ENCODE data around the gene ATP5F1E.
"Not testable (repeated sequence)": the region's sequence is repeated elsewhere in the genome, so short reads cannot be mapped to it uniquely, and the experiment has no call there.

Gene ATP5F1E

DNA sequence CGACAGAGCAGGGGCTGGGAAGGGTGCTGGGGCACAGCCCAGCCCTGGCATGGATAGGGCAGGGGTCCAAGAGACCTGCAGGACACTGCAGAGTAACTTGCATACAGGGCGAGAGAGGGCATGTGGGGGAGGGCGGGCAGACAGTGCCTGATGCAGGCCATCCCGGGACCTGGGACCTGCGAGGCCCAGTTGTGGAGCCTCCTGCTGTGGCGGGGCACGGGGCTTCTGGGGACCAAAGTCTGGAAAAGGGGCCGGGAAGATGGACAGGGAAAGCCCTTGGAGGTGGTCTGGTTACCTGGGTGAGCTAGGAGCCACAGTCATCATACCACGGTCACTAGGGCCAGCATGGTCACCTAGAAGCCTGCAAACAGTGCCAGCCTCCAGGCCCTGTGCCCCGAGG, 13.3 kb downstream of the ATP5F1E start:
- no peak for DNase-seq

DNA sequence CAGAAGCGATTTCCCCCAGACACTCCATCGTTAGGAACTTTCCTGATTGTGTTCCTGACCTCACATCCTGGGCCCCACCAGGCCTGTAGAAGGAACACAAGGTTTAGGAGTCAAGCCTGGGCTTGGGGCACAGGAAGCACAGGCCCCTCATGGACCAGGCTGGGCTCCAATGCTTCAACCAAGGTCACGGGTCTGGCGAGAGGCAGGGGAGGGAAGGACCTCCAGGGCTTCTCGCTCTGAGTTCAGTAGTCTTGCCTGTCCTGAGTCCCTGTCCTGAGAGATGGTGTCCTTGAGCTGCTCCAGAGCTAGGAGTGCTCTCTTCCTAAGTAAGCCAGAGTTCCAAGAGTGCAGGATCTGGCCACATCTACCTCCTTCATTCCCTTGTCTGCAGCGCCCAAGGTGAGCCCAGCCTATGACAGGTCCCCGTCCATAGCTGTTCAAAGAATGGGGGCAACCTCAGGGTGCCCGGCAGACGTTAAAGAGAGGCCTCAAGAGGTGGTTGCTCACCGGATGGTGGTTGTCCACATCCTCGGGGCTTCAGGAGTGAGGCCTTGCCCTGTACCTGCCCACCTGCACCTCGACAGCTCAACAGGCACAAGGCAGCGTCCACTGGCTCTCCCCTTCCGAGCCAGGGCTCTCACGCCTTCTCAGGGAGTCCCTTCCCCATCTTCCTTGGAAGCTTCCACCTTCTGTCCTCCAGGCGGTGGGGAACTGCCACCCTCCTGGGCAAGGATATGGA, 14.5 kb downstream of the ATP5F1E start:
- no peak for DNase-seq

DNA sequence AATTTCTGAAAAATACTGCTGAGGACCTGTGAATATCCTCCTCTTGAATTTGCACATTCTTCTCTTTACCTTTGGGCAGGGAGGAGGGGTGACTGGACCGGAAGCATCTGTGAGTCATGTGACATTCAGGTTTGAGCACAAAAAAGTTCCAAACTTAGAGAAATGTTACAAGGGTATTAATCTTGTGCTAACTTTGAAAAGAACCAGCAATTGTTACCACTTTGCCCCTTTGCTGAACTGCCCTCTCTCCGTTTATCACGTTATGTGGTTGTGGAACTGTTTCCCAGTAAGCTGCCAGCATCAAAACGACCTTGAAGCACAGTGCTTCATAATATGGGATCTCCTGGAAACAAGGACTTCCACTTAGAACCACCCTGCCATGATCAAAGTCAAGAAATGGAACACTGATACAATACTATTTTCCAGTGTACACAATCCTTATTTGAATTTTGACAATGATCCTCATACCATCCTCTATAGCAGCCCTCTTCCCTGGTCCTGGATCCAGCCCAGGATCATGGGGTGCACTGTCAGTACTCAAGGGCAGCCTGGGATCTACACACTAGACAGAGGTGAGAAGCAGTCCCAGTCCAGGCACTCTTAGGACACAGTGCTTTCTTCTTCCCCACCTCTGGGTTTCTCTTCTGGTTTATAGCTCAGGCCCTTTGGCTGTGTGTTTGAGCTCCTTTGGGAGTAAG, 15.2 kb downstream of the ATP5F1E start:
- DNase-seq: no peak

DNA sequence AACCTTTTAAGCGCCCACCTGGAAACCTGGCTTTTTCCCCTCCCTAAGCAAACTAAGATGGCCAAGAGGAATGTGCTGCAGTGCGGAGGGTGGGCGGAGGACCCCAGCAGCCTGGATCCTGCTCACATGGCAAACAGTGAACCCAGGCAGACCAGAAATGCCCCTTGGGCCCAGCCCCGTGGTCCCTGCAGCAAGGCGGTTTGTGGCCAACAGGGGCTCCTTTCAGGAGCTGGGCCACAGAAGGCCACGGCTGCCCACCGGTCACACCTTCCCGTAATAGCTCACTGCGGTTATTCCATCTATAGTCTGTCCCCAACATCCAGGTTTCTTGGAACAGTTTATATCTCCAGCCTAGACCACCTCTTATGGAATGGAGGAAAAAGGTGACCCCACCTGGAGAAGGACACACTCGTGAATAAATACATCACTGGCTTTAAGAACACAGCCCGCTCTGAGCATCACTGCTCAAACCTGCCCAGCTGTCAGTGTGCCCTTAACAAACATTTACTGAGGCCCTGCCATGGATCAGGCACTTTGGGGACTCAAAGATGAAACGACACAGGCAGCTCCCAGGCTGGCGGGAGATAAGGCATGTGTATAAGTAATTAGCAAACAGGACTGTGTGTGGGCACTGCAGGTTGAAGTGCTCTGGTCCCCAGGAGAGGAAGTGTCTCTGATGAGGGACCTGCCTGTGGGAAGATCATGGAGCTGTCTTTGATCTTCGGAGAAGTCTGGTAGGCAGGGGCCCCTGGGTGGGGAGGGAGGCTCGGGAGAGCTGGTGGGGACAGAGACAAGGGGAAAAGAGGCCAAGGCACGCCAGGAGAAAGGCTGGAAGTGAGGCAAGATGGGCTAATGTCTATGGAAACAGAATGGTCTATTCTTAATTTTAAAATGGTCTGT, 16.1 kb downstream of the ATP5F1E start:
- no peak for DNase-seq

DNA sequence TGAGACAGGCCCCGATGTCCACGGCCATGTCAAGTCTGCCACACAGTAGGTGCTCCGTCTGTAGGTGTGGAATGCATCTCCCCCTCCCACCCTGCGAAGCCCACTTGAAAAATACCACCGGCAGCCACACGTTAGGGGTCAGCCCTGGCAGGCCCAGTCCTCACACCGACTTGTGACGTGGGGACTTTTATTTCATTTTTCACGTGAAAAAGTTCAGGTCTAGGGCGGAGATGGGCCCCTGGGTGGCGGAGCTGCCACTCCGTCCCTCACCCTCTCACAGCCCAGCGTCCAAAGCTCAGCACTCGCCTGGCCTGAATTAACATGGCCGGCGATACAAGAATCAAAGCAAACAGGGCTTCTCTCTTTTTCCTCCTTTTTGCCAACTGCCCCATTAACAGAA, 16.7 kb downstream of the ATP5F1E start:
- no peak for DNase-seq

DNA sequence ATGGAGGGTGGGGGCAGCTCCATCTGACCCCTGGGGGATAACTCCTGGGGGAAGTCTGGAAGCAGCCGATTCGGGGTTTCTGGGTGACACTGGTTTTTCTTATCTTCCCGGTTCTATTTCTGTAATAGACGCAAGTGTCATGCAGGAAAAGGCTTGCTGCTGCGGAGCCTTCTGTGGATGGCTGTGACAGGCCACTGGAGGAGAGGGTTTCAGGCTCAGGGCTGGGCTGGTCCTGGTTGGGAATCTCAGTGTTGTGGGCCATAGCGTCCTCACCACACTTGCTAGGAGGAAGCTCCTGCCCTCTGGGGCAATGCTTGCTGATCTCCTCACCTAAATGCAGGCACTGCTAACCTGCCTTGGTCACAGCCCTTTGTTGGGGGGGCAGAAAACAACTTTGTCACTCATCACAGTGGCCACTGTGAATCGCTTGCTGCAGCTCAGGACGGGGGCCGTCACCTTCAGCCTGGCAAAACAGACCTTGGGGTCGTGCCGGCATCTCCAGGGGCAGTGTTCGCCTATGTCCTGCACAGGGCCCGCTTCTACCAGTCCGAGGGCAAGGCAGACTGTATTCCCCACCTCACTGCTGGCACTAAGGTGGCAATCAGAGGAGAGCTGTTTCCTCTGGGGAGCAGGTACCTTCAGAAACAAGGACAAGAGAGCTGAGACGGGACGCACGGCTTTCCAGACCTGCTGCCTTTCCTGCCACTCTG, 17.3 kb downstream of the ATP5F1E start:
- no peak for DNase-seq

DNA sequence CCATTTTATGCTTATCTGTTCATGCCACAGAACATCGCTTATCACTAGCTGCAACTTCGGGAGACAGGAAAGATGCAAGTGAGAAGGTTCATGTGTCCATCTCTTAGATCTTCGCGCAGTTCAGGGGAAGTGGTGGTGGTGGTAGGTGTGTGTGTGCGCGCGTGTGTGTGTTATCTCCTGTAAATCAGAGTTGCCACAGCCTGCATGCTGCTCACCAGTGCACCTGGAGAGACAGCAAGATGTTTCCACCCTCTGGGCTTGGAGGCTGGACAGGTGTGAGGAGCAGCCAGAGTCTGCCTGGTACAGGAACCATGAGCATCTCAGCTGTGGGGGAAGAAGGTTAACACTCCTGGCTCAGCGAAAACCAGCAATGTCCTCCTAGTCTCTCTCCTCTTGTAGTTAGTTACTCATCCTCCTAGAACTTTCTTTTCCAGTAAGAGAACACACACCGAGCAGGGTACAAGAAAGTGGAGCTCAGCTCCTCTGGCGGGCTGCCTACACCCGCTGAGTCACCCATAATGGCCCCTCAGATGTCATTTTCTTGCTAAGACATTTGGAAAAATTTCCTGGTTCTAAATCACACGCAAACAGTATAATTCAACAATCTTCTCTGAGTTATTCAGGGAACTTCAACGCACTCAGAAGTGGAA, 18.1 kb downstream of the ATP5F1E start:
- no peak for DNase-seq

DNA sequence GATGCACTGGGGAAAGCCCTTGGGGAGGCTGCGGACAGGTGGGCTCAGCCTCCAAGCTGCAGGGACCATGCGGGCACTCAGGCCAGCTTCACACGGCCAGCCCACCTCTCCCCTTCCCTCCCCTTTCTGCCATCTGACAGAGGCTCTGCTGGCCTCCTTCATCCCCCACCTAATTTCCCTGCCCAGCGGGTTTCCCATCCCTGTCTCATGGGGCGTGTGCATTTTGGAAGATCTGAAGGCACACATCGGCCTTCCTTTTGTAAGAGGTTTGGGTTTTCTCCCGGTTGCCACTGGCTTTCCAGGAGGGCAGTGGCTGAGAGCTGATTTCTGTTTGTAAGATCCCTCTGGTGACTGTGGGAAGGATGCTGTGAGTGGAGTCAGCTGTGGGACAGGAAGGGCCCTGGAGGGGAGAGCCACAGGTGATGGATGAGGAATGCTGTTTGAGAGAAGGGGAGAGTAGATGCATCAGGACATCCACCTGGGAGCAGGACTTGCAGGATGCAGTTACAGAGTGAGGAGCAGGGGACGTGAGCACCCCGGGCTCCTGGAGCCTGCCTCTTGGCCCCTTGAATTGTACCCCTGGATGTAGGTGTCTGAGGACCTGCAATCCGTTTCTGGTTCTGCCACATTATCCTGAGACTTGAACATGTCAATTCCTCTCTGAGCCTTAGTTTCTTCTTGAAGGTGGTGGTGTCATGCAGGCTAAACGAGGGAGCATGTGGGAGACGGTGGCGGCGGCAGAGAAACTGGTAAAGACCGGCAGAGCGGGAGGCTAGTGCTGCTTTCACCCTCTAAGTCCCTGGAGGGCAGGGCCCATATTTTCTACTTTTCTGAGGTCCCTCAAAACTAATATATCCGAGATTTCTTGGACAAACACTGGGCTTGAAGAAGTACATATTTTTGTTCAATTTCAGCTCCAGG, 18.8 kb downstream of the ATP5F1E start:
- DNase-seq: no peak

DNA sequence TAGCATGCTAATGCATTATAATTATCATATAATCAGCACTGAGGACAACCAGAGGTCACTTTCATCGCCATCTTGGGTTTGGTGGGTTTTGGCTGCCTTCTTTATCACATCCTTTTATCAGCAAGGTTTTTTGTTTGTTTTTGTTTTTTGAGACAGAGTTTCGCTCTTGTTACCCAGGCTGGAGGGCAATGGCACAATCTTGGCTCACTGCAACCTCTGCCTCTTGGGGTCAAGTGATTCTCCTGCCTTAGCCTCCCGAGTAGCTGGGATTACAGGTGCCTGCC, 20.3 kb downstream of the ATP5F1E start:
- DNase-seq: not testable (repeated sequence)

DNA sequence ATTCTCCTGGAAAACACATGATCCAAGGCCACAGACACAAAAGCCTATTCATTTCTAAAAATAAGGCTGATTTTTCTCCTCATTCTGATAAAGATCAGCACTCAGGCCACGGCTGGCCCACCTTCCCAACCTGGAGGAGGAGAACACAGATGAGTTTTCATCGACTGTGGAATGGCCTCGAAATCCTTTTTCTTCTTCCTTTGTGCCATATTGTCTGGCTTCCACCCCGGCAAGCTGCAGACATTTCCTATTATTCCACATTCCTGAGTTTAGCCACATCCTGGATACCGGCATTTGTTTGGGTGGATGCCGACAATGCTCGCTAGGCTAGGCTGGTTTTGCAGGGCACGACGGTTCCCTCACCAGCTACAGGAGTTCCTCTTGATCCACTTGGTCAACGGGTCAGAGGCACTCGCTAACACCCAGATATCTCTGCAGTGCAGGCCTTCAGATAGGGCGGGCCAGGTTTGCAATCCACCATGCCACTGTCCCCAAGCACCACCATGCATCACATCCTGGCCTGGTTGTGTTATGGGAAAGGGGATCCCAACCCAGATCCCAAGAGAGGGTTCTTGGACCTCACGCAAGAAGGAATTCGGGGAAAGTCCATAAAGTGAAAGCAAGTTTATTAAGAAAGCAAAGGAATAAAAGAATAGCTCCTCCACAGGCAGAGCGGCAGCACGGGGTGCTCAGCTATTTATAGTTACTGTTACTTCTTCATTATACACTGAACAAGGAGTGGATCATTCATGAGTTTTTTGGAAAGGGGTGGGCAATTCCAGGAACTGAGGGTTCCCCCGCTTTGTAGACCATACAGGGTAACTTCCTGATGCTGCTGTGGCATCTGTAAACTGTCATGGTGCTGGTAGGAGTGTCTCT, 20.9 kb downstream of the ATP5F1E start:
- DNase-seq: no peak

DNA sequence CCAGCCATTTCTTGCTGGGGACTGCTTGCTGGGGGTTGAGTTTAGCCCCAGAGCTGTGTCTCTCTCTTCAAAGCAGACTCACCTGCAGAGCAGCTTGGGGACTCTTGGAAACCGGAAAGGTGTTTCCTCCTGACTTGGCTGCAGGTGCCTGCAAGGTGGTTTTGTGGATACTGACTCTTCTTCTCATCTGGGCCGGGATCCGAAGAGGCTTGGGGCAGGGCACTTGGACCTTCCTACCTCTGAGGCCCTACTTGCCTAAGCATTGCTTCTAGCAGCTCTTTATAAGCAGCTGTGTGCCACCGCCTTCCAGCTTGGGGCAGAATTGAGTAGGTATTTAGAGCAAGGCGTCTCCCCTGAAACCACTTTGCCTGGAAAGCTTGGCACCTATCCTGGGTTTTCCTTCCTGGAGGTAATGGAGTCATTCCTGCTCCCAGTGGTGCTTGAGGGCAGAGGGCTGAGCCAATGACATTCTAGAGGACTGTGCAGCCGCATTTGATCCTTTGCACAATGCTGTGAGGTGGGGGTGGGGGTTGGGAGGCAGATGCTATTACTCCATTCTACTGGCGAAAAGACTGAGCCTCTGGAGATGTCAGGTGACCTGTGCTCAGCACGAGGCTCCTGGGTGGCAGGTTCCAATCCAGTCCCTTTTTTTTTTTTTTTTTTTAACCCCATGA, 21.7 kb downstream of the ATP5F1E start:
- DNase-seq: no peak

DNA sequence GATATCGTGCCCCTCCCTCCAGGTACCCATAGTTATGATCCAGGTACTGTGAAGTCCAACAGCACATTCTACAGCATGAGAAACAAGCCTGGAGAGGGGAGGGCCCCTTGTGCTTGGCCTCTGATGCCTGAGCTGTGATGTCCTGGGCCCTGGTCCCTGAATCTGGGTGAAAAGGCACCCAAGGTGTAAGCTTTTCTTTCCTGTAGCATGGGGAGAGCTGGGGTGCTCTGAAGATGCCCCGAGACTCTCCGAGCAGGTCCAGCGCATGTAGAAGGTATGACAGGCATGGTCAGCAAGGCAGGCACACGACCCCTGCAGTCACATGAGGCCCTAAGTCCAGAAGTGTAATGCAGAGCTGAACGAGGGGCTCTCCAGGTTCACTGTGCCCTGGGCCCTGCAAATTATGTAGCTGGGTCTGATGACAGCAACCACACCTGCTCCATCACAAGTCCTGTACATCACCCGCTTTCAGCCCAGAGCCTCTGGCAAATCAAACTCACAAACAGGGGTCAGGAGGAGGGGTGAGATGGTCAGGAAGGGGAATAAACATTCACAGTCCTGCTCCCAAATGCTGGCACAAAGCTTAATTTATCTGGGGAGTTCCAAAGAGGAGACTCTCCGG, 23.3 kb downstream of the ATP5F1E start:
- no peak for DNase-seq

DNA sequence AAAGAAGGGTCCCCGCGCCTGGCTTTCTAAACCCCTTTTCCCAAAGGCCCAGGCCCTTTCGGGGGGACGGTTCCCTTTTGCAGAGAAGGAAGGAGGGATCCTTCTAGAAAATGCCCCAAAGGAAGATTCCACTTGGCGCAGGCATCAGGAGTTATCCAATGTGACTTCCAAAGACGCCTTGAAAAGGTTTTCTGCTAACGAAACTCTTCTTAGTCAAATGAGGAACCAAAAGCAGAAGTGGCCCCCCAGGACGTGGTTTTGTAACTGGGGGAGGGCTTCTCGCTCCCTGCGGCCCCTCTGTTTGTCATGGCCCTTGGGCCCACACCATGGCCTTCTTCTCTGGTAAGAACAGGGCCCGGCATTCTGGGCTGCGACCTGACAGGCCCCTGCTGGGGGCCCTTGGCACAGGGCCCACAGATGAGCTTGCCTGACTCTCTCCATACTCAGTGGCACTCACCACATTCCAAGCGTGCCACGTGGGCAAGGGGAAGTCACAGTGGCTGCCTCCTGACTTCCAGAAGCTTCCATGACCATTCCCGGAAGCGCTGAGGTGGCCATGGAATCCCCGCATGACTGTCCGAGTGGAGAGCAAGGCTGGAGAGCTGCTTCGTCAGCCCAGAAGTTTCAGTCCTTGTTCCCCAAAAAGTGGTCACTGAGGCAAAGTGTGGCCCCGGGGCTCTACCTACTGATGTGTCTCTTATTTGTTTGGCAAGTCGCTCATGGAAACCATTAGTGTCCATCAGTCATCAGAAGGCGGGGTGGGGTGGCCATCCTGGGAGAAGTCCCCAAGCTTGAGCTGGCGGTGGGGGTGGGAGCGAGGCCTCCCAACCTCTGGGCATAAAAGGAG, 24.2 kb downstream of the ATP5F1E start:
- no peak for DNase-seq

DNA sequence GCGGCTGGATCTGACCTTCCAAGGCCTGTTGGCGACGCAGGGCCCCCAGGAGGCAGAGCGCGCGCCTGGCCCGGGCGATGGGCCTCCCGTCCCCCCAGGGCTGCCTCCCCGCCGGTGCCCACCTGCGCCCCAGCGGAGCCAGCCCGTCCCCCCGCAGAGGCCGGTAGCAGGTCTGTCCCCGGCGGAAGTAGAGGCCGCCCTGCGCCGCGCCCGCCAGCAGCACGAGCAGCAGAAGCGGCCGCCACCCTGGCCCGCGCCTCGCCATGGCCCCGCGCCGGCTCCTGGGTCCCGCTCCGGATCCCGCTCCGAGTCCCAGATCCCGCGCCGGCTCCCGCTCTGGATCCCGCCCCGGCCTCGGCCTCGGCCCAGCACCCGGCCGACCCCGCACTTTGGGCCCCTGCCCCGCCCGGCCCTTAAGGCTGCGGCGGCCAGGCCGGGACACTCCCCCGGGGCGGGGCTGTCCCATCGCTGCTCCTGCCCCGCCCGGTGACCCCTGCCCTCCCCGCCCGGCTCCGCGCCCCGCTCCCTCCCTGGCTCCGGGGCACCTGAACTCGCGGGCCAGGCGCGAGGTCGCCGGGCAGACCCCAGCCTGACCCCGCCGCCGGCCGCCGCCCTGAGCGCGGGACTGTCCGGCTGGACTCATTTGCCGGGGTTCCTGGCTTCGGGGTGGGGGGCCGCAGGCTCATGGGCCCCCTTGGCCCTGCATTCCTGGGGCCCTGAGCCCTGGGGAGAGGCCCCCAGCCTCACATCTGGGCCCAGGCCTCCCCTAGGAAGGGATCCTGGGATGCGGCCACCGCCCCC, 25.1 kb downstream of the ATP5F1E start, which contains the start of gene CTSZ:
Gene CTSZ (minus strand): TSS at position 391 of the 801 bp plus-strand sequence. CDS start 126 bp downstream, at position 265.
- no peak for DNase-seq

DNA sequence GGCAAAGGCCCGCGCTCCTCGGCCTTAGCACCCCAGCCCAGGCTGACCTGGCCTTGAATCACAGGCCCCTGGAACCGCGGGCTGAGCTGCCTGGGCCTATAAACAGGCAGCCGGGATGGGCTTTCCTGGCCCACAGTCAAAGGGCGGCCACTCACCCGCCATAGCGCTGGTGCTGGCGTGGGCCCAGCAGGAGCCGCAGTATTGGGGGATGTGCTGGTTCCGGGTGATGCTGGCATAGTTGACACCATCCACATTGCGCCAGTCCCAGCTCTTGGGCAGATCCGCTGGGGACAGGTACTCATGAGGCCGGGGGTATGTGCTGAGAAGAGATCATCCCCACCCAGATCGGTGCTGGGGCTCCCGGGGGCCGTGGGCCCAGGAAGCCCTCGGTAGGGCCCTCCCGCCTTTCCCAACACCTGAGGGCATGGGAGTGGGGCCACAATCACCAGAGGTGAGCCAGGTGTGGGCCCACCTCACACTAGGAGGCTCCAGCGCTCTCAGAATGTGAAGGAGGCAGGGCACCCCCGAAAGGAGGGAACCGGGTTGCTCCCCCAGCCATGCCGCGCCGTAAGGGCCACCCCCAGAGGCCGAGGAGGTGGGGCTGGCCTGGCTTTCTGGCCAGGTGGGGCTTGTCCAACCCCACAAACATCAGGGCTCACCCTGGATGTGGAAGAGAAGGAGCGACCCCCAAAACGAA, 25.8 kb downstream of the ATP5F1E start:
- no peak for DNase-seq

DNA sequence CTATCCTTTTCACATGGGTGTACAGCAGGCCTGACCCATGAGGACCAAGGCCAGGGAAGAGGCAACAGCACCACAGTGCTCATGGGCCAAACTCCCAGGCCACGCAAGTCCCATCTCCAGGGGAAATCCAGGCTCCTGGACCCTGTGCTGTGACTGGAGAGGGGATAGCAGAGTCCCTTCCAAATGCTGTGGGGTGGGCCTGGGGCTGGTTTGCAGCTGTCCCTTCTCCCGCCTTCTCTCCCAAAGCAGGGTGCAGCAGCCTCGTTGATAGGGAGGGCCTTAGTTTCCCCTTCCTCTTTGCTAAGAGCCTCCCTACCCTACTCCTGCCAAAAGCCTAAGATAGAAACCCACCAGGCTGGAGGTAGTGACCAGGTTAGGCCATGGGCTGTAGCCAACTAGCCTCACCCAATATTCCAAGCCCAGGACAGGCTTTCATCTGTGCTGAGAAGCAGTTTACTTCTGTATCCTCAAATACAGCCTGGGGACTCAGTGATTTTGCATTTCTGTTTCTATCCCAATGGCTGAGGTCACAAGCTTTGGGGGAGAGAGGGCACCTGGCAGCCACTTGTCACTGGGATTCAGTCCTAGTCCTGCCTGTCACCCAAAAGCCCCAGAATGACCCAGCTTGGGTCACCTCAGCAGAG, 26.5 kb downstream of the ATP5F1E start:
- DNase-seq: no peak
